HG03558 (cell line): ENCODE measurements around the gene ZNF397.
"Not testable (repeated sequence)": the region's sequence is repeated elsewhere in the genome, so short reads cannot be mapped to it uniquely, and the experiment has no call there.

Source experiments
- ATAC-seq: cut with Tn5 transposase; IDR thresholded peaks from one replicate; pipeline ENCODE4 v1.9.1; 2021; ENCODE audit warnings: moderate number of reproducible peaks; ENCODE audit not compliant: unreplicated experiment; ENCODE audit errors: extremely low read depth

ZNF397 gene

GRCh38 chr18:35240664-35241447 is at the start of gene ZNF397:
Gene ZNF397 (plus strand): TSS chr18:35241034. CDS start chr18:35242471, 1,437 bp downstream.
- ATAC-seq: peak; percentile 93

- no peak for ATAC-seq
These were observed 49.2 kb upstream of the ZNF397 start for GRCh38 chr18:35191698-35192025.

GRCh38 chr18:35192415-35192814 is 48.4 kb upstream of the ZNF397 start:
- ATAC-seq: no peak

- ATAC-seq: no peak
These were observed 47.5 kb upstream of the ZNF397 start for GRCh38 chr18:35193316-35193715.

- no peak for ATAC-seq
These were observed 43.5 kb upstream of the ZNF397 start for GRCh38 chr18:35197296-35197695.

GRCh38 chr18:35201256-35201931 is 39.4 kb upstream of the ZNF397 start:
- ATAC-seq: no peak

- ATAC-seq: no peak
These were observed 37.8 kb upstream of the ZNF397 start for GRCh38 chr18:35203067-35203466.

GRCh38 chr18:35205199-35205712 is 35.6 kb upstream of the ZNF397 start:
- no peak for ATAC-seq

GRCh38 chr18:35205746-35206458 is 34.9 kb upstream of the ZNF397 start:
- ATAC-seq: not testable (repeated sequence)

- ATAC-seq: no peak
These were observed 25.8 kb upstream of the ZNF397 start for GRCh38 chr18:35215026-35215425.

GRCh38 chr18:35216611-35217010 is 24.2 kb upstream of the ZNF397 start:
- not testable (repeated sequence) for ATAC-seq

- not testable (repeated sequence) for ATAC-seq
These were observed 21.5 kb upstream of the ZNF397 start for GRCh38 chr18:35219331-35219730.

- no peak for ATAC-seq
These were observed 20.4 kb upstream of the ZNF397 start for GRCh38 chr18:35220424-35220823.

GRCh38 chr18:35223797-35224196 is 17.0 kb upstream of the ZNF397 start:
- ATAC-seq: no peak

GRCh38 chr18:35227254-35227653 is 13.6 kb upstream of the ZNF397 start:
- ATAC-seq: no peak

- ATAC-seq: no peak
These were observed 9.8 kb upstream of the ZNF397 start for GRCh38 chr18:35231052-35231451.

GRCh38 chr18:35236571-35237363 is 4.1 kb upstream of the ZNF397 start:
- ATAC-seq: no peak

GRCh38 chr18:35239314-35239713 is 1.5 kb upstream of the ZNF397 start:
- ATAC-seq: no peak

- no peak for ATAC-seq
These were observed 592 bp downstream of the ZNF397 start for GRCh38 chr18:35241448-35241804.

- no peak for ATAC-seq
These were observed 1.6 kb downstream of the ZNF397 start for GRCh38 chr18:35242426-35242825.
